Measurements from ENCODE around the gene LARGE2.

The LARGE2 gene

GRCh38 chr11:45948356-45948755 is 25.9 kb downstream of the LARGE2 start:
- no peak for FAIRE-seq
- no peak for DNase-seq (ENCODE audit: insufficient read length, low spot score)

GRCh38 chr11:45949992-45950407 is 27.5 kb downstream of the LARGE2 start:
- DNase-seq (ENCODE audit: insufficient read length, low spot score): no peak
- no peak for FAIRE-seq

GRCh38 chr11:45959851-45960250 is 37.4 kb downstream of the LARGE2 start:
- FAIRE-seq: no peak
- no peak for DNase-seq (ENCODE audit: insufficient read length, low spot score)

- DNase-seq (ENCODE audit: insufficient read length, low spot score) (no peak), FAIRE-seq (no peak)
Measured at GRCh38 chr11:45960387-45961095, 38.1 kb downstream of the LARGE2 start.

- no peak for DNase-seq (ENCODE audit: insufficient read length, low spot score)
Measured at GRCh38 chr11:45961751-45962240, 39.3 kb downstream of the LARGE2 start.

GRCh38 chr11:45964911-45965389 is 42.5 kb downstream of the LARGE2 start:
- peak; percentile 40 for DNase-seq (ENCODE audit: insufficient read length, low spot score)
- peak; percentile 94 for FAIRE-seq

More at GRCh38 chr11:45961751-45962240, 39.3 kb downstream of the LARGE2 start:
- FAIRE-seq: no peak

- FAIRE-seq (no peak), DNase-seq (ENCODE audit: insufficient read length, low spot score) (no peak)
Measured at GRCh38 chr11:45967506-45967905, 45.0 kb downstream of the LARGE2 start.

- no peak for DNase-seq (ENCODE audit: insufficient read length, low spot score)
- no peak for FAIRE-seq
Measured at GRCh38 chr11:45968901-45969300, 46.4 kb downstream of the LARGE2 start.

- DNase-seq (ENCODE audit: insufficient read length, low spot score): no peak
- FAIRE-seq: no peak
Measured at GRCh38 chr11:45973601-45974000, 51.1 kb downstream of the LARGE2 start.

GRCh38 chr11:45974806-45975205 is 52.4 kb downstream of the LARGE2 start:
- FAIRE-seq (peak; percentile 4), DNase-seq (ENCODE audit: insufficient read length, low spot score) (no peak)
